ENCODE measurements around the gene HID1.

DNA sequence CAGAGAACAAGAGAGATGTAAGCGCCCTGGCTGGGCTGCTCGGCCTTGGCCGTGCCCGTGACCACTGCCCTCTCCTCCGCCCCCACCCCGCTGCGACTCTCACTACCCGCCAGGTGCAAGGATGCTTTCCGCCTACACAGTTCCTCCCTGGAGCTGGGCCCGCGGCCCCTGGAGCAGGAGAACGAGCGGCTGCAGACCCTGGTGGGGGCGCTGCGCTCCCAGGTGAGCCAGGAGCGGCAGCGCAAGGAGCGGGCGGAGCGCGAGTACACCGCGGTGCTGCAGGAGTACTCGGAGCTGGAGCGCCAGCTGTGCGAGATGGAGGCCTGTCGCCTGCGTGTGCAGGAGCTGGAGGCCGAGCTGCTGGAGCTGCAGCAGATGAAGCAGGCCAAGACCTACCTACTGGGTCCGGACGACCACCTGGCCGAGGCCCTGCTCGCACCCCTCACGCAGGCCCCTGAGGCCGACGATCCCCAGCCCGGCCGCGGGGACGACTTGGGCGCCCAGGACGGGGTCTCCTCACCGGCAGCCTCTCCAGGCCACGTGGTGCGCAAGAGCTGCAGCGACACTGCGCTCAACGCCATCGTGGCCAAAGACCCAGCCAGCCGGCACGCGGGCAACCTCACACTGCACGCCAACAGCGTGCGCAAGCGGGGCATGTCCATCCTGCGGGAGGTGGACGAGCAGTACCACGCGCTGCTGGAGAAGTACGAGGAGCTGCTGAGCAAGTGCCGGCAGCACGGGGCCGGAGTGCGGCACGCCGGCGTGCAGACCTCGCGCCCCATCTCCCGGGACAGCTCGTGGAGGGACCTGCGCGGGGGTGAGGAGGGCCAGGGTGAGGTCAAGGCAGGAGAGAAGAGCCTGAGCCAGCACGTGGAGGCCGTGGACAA lies 30.8 kb upstream of the HID1 start:
- TF ChIP-seq, protein P1, sequence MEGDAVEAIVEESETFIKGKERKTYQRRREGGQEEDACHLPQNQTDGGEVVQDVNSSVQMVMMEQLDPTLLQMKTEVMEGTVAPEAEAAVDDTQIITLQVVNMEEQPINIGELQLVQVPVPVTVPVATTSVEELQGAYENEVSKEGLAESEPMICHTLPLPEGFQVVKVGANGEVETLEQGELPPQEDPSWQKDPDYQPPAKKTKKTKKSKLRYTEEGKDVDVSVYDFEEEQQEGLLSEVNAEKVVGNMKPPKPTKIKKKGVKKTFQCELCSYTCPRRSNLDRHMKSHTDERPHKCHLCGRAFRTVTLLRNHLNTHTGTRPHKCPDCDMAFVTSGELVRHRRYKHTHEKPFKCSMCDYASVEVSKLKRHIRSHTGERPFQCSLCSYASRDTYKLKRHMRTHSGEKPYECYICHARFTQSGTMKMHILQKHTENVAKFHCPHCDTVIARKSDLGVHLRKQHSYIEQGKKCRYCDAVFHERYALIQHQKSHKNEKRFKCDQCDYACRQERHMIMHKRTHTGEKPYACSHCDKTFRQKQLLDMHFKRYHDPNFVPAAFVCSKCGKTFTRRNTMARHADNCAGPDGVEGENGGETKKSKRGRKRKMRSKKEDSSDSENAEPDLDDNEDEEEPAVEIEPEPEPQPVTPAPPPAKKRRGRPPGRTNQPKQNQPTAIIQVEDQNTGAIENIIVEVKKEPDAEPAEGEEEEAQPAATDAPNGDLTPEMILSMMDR (IDR thresholded peaks at IDR 0.05 in 2 of 3, conservative IDR thresholded peaks at IDR 0.05 in 1 of 3; ENCODE audit: borderline replicate concordance in 1 of 3, insufficient read depth in 1 of 3, low read depth in 2 of 3, low read length in 2 of 3): no peak
- TF ChIP-seq POLR2A (IDR thresholded peaks at IDR 0.05; ENCODE audit: borderline replicate concordance, extremely low read depth, insufficient read depth, insufficient read length): no peak
- TF ChIP-seq RAD21 (IDR thresholded peaks at IDR 0.05; ENCODE audit: low read depth): no peak
